Measurements from ENCODE around the gene SH3PXD2A. TPM values are rescaled to one million over a fixed set of nuclear protein-coding genes. Genes with fewer than 3 reads are reported as not detected.
A peak's percentile ranks its signal among the peaks of the same experiment; 100 is the strongest.

SH3PXD2A gene
- total and polyA plus RNA-seq, 7 donors, result 3.0 to 57.7 (median 10.6) TPM

DNA sequence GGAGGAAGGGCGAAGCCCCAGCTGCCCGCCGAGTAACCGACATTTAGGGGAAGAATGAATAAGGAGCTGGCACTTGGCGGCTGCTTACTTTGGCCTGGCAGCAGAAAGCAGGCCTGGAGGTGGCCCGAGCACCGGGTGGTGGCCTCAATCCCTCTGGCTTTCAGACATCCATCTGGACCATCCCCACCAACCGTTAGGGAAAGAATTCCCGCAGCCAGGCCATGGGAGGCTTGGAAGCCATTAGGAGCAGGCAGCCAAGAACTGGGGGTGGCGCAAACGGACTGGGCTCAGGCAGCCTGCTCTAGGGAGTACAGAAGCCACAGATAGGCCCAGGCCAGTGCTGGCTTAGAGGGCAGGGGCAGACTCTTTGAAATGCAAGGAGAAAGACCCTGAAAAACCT lies 229.2 kb downstream of the SH3PXD2A start:
- H3K9me3 ChIP-seq, result no peaks in the 10 kb centered on the region
- TF ChIP-seq, protein P1, sequence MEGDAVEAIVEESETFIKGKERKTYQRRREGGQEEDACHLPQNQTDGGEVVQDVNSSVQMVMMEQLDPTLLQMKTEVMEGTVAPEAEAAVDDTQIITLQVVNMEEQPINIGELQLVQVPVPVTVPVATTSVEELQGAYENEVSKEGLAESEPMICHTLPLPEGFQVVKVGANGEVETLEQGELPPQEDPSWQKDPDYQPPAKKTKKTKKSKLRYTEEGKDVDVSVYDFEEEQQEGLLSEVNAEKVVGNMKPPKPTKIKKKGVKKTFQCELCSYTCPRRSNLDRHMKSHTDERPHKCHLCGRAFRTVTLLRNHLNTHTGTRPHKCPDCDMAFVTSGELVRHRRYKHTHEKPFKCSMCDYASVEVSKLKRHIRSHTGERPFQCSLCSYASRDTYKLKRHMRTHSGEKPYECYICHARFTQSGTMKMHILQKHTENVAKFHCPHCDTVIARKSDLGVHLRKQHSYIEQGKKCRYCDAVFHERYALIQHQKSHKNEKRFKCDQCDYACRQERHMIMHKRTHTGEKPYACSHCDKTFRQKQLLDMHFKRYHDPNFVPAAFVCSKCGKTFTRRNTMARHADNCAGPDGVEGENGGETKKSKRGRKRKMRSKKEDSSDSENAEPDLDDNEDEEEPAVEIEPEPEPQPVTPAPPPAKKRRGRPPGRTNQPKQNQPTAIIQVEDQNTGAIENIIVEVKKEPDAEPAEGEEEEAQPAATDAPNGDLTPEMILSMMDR (IDR thresholded peaks at IDR 0.05), result no peak
- peaks cover 2 to 62% of the 10 kb centered on the region in 2 donors for H3K36me3 ChIP-seq (ENCODE audit: insufficient read depth in 1 of 2, low read depth in 1 of 2)
- H3K4me1 ChIP-seq, result peaks cover 12% of the 10 kb centered on the region
- 64 to 81% (median 77%) methylated on average over 11 of the region's 11 CpGs for WGBS, 3 donors
- H3K4me3 ChIP-seq, result no peak overlapping the region
- ATAC-seq (no peak), DNase-seq (no peak)
- H3K27me3 ChIP-seq (ENCODE audit: insufficient read depth in 3 of 3, low read length in 2 of 3), result no peaks in the 10 kb centered on the region
- intact Hi-C loops (cut with DNase I), result no loop called here
- no peak overlapping the region for H3K27ac ChIP-seq

DNA sequence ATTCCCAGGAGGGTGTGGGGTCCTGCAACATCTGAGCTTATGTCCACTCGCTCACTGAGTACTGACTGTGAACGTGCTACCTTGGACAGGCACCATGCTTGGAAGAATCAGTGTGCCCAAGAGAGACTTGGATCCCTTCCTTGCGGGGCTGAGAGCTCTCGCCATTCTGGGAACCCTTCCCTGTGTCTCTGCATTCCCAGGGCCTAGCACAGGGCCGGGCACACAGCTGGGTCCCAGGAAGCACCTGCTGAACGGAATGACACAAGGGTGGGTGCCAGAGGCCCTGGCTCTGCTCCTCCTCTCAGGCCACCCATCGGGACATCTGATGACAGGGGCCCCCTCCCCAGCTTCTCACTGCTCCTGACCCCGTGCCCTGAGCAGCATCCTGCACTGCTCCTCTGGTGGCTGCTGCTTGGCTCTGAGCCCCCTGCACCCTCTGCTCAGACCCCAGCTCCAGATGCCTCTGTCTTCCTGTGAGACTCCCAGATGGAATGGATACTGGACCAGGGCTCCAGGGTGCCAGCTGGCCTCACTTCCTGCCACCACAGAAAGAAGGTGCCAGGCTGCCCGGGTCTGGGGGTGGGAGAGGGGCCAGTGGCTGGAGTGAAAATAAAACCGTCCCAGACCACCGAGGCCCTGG lies 232.3 kb downstream of the SH3PXD2A start:
- WGBS, 3 donors, result 54 to 70% (median 66%) methylated on average over 11 of the region's 11 CpGs
- TF ChIP-seq, protein P1 (IDR thresholded peaks at IDR 0.05), result no peak
- Histone ChIP-seq H3K36me3 (ENCODE audit: insufficient read depth in 1 of 2, low read depth in 1 of 2) (peaks cover 2 to 67% of the 10 kb centered on the region in 2 donors), H3K4me3 (no peak overlapping the region), H3K27ac (no peak overlapping the region), H3K9me3 (no peaks in the 10 kb centered on the region), H3K4me1 (peaks cover 41% of the 10 kb centered on the region), H3K27me3 (ENCODE audit: insufficient read depth in 3 of 3, low read length in 2 of 3) (no peaks in the 10 kb centered on the region)
- ATAC-seq (no peak), DNase-seq (no peak)
- intact Hi-C loops (cut with DNase I), result no loop called here

GRCh38 chr10:103622286-103622685 lies 233.1 kb downstream of the SH3PXD2A start:
- DNase-seq (no peak), ATAC-seq (no peak)
- no peak overlapping the region for H3K4me3 ChIP-seq
- peaks cover 48% of the 10 kb centered on the region for H3K4me1 ChIP-seq
- H3K27me3 ChIP-seq (ENCODE audit: insufficient read depth in 3 of 3, low read length in 2 of 3), result no peaks in the 10 kb centered on the region
- intact Hi-C loops (cut with DNase I), result no loop called here
- peaks cover 2 to 61% of the 10 kb centered on the region in 2 donors for H3K36me3 ChIP-seq (ENCODE audit: insufficient read depth in 1 of 2, low read depth in 1 of 2)
- H3K9me3 ChIP-seq, result no peaks in the 10 kb centered on the region
- 82 to 86% (median 85%) methylated on average over 18 of the region's 18 CpGs for WGBS, 3 donors
- H3K27ac ChIP-seq, result no peak overlapping the region
- TF ChIP-seq, protein P1 (IDR thresholded peaks at IDR 0.05), result no peak

DNA sequence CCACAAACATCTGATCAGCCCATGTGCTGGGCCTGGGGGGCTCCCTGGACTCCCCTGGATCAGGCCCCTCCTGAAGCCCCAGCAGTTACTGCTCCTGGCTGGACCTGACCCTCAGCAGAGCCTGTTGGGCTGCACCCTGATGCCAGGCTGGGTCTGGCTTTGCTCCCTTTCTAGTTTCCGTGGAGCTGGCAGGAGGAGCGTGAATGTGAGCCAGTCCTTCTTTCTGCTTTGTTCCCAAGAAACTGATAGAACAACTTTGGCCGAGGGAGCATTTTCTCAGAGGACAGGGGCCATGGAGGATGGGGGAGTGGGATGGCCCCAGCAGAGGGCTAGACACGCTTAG lies 233.6 kb downstream of the SH3PXD2A start:
- TF ChIP-seq, protein P1 (IDR thresholded peaks at IDR 0.05), result no peak
- Histone ChIP-seq H3K4me1 (peaks cover 54% of the 10 kb centered on the region), H3K36me3 (ENCODE audit: insufficient read depth in 1 of 2, low read depth in 1 of 2) (peaks cover 2 to 56% of the 10 kb centered on the region in 2 donors), H3K27me3 (ENCODE audit: insufficient read depth in 3 of 3, low read length in 2 of 3) (no peaks in the 10 kb centered on the region), H3K4me3 (no peak overlapping the region), H3K9me3 (no peaks in the 10 kb centered on the region), H3K27ac (peak overlapping the region; percentile 9)
- WGBS, 3 donors, result 55 to 68% (median 57%) methylated on average over 4 of the region's 4 CpGs
- no peak for ATAC-seq
- no peak for DNase-seq
- intact Hi-C loops (cut with DNase I), result no loop called here
